GM23338 (cell line): ENCODE results near the gene TTC16.

ENCODE experiments used
- CTCF ChIP-seq, 2 experiments: fragments of 200-600 bp in 1 of 2; sonication (generic) in 1 of 2; conservative IDR thresholded peaks; 2 replicates each; pipeline versions ENCODE4 v1.5.1 to v1.6.1; 2016 to 2017; ENCODE audit warnings: antibody characterized with exemption in 2 of 2, low read depth in 2 of 2, mild to moderate bottlenecking in 2 of 2, moderate library complexity in 1 of 2
- POLR2AphosphoS5 ChIP-seq: IDR thresholded peaks from 2 replicates; pipeline ENCODE4 v1.6.1; 2016; ENCODE audit warnings: antibody characterized with exemption, low read depth
- REST ChIP-seq: IDR thresholded peaks from one replicate; pipeline ENCODE4 v1.6.1; 2018; ENCODE audit warnings: antibody characterized with exemption; ENCODE audit not compliant: unreplicated experiment

GRCh38 chr9:127714951-127715469 lies 869 bp upstream of the TTC16 start:
- no peak for TF ChIP-seq CTCF (conservative IDR thresholded peaks at IDR 0.05; ENCODE audit: low read depth in 2 of 2)
- no peak for TF ChIP-seq REST
- TF ChIP-seq POLR2AphosphoS5 = no peak
